Panc1 (cell line): ENCODE data around the gene UCHL3. TPM values are rescaled to one million over a fixed set of nuclear protein-coding genes. Genes with fewer than 3 reads are reported as not detected.

Experiments used
- ATAC-seq: fragments of 200-7000 bp; cut with Tn5 transposase; 2 replicates; pipeline ENCODE4 v1.9.1; 2020; ENCODE audit warnings: mild to moderate bottlenecking, moderate library complexity
- BruUV-seq: library from RNA; stranded (reverse); fragments of 400-500 nt; replicated peaks from 2 replicates; lab custom pipeline; 2021; lab: Mats Ljungman, UMichigan
- CTCF ChIA-PET: fragments of 300-600 bp; sonication (Branson Sonifier 250); formaldehyde crosslinking; loops from one replicate; lab custom pipeline; 2022; ENCODE audit warnings: antibody characterized with exemption; lab: Charles Lee
- POLR2A ChIA-PET: fragments of 300-600 bp; sonication (Branson Sonifier 250); formaldehyde crosslinking; loops from one replicate; lab custom pipeline; 2022; ENCODE audit warnings: antibody characterized with exemption; lab: Charles Lee
- DNase-seq: peaks from one replicate; pipeline ENCODE4 v3.0.0-alpha.2; 2010; ENCODE audit warnings: low read depth, low spot score
- H3K27ac ChIP-seq: 2 replicates; pipeline ENCODE4 v1.5.1; 2011; ENCODE audit warnings: mild to moderate bottlenecking, low read length, inconsistent platforms
- H3K27me3 ChIP-seq: fragments of 200-500 bp; sonication (Bioruptor generic); 2 replicates; pipeline ENCODE4 v1.6.0; 2014; ENCODE audit warnings: low read length, inconsistent platforms; ENCODE audit not compliant: control insufficient read depth, insufficient read depth
- H3K36me3 ChIP-seq: fragments of 200-500 bp; sonication (Bioruptor generic); 2 replicates; pipeline ENCODE4 v1.5.1; 2014; ENCODE audit warnings: inconsistent platforms, mild to moderate bottlenecking, low read length, moderate library complexity; ENCODE audit not compliant: control insufficient read depth, insufficient read depth
- H3K4me1 ChIP-seq: 2 replicates; pipeline ENCODE4 v1.5.1; 2011; ENCODE audit warnings: inconsistent platforms, mild to moderate bottlenecking, low read length, moderate library complexity; ENCODE audit not compliant: control insufficient read depth, insufficient read depth
- H3K4me3 ChIP-seq, 2 experiments: 2 replicates each; pipeline ENCODE4 v1.5.1; 2011 to 2012; ENCODE audit warnings: low read depth in 2 of 2, low read length in 2 of 2, mild to moderate bottlenecking in 2 of 2, inconsistent platforms in 1 of 2, moderate library complexity in 1 of 2
- H3K9me3 ChIP-seq: fragments of 200-500 bp; sonication (Bioruptor generic); 2 replicates; pipeline ENCODE4 v1.5.1; 2014; ENCODE audit warnings: low read depth, mild to moderate bottlenecking, inconsistent platforms, low read length, moderate library complexity; ENCODE audit not compliant: control insufficient read depth, insufficient read depth
- CTCF ChIP-seq: fragments of 450-650 bp; IDR thresholded peaks from 2 replicates; pipeline ENCODE4 v1.5.1; 2017; ENCODE audit warnings: mild to moderate bottlenecking
- POLR2AphosphoS5 ChIP-seq: IDR thresholded peaks from 2 replicates; pipeline ENCODE4 v1.6.1; 2012; ENCODE audit warnings: mild to moderate bottlenecking, low read depth, low read length, moderate library complexity
- SIN3A ChIP-seq: IDR thresholded peaks from 2 replicates; pipeline ENCODE4 v1.6.1; 2012; ENCODE audit warnings: low read depth, mild to moderate bottlenecking, low read length, moderate library complexity, borderline replicate concordance; ENCODE audit not compliant: insufficient read depth
- TCF7L2 ChIP-seq: IDR thresholded peaks from 2 replicates; pipeline ENCODE4 v1.6.1; 2011; ENCODE audit warnings: mild to moderate bottlenecking, low read depth, low read length, inconsistent platforms
- in situ Hi-C: cut with HindIII; loops from 2 replicates; pipeline ENCODE4 v1.10.0; 2016; ENCODE audit warnings: low sequenced_read_pairs, low pct_unique_long_range_greater_than_20kb
- intact Hi-C: fragments of 100-400 bp; cut with micrococcal nuclease; formaldehyde crosslinking; loops from one replicate; pipeline ENCODE4 v1.10.0; 2022; ENCODE audit not compliant: unreplicated experiment
- total RNA-seq: library from RNA; stranded (reverse); gene quantifications from one replicate; pipeline ENCODE4 v1.2.1, GENCODE V29; 2021; ENCODE audit not compliant: unreplicated experiment
- TF ChIP-seq, protein P1 (sequence below), 2 experiments: IDR thresholded peaks; 2 replicates each; pipeline ENCODE4 v1.6.1; 2011 to 2012; ENCODE audit warnings: low read depth in 2 of 2, control low read depth in 1 of 2, low read length in 1 of 2, mild to moderate bottlenecking in 1 of 2, moderate library complexity in 1 of 2; ENCODE audit not compliant: insufficient read depth in 1 of 2

The UCHL3 gene
- total RNA-seq, 1 experiment from 2014 or later, result 29.3 TPM

GRCh38 chr13:75508002-75508548 is 41.5 kb upstream of the UCHL3 start:
- Histone ChIP-seq H3K27me3 (no peaks in the 10 kb centered on the region), H3K4me1 (no peaks in the 10 kb centered on the region), H3K36me3 (no peaks in the 10 kb centered on the region), H3K9me3 (no peaks in the 10 kb centered on the region), H3K27ac (no peak overlapping the region), H3K4me3 (no peak overlapping the region)
- POLR2A ChIA-PET, result no interaction called here
- BruUV-seq, result no TSS peak
- no peak for ATAC-seq
- intact Hi-C loops (no loop called here), in situ Hi-C loops (no loop called here)
- no peak for DNase-seq
- TF ChIP-seq, protein P1, sequence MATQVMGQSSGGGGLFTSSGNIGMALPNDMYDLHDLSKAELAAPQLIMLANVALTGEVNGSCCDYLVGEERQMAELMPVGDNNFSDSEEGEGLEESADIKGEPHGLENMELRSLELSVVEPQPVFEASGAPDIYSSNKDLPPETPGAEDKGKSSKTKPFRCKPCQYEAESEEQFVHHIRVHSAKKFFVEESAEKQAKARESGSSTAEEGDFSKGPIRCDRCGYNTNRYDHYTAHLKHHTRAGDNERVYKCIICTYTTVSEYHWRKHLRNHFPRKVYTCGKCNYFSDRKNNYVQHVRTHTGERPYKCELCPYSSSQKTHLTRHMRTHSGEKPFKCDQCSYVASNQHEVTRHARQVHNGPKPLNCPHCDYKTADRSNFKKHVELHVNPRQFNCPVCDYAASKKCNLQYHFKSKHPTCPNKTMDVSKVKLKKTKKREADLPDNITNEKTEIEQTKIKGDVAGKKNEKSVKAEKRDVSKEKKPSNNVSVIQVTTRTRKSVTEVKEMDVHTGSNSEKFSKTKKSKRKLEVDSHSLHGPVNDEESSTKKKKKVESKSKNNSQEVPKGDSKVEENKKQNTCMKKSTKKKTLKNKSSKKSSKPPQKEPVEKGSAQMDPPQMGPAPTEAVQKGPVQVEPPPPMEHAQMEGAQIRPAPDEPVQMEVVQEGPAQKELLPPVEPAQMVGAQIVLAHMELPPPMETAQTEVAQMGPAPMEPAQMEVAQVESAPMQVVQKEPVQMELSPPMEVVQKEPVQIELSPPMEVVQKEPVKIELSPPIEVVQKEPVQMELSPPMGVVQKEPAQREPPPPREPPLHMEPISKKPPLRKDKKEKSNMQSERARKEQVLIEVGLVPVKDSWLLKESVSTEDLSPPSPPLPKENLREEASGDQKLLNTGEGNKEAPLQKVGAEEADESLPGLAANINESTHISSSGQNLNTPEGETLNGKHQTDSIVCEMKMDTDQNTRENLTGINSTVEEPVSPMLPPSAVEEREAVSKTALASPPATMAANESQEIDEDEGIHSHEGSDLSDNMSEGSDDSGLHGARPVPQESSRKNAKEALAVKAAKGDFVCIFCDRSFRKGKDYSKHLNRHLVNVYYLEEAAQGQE (IDR thresholded peaks at IDR 0.05; ENCODE audit: insufficient read depth in 1 of 2, low read depth in 2 of 2, low read length in 1 of 2), result no peak
- TF ChIP-seq POLR2AphosphoS5, result no peak
- no peak for TF ChIP-seq CTCF
- no peak for TF ChIP-seq TCF7L2
- no peak for TF ChIP-seq SIN3A
- CTCF ChIA-PET, result no interaction called here

DNA sequence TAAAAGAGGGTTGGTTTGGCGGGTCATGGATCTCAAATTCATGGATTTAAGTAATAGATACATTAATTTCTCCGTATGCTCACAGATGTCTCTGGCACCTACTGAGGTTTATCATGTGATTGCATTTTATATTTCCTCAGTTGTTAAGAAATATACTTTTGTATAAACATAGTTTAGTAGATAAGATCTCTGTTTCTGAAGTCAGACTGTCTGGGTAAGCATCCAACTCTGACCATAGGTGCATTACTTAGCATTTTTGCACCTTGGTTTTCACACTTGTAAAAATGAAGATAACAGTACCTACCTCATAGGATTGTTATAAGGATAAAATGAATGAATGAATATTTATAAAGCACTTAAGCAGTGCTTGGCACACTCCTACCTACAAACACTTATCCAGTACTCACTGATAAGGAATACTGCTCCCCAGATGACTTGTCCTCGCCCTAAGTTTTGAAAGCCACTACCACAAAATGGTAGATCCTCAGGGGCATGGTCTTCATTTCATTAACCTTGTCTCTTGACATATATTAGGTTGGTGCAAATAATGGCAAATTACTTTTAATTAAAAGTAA is 38.5 kb upstream of the UCHL3 start:
- Histone ChIP-seq H3K27me3 (no peaks in the 10 kb centered on the region), H3K27ac (no peak overlapping the region), H3K9me3 (no peaks in the 10 kb centered on the region), H3K4me1 (no peaks in the 10 kb centered on the region), H3K4me3 (no peak overlapping the region), H3K36me3 (no peaks in the 10 kb centered on the region)
- TF ChIP-seq SIN3A, result no peak
- TF ChIP-seq, protein P1 (IDR thresholded peaks at IDR 0.05; ENCODE audit: insufficient read depth in 1 of 2, low read depth in 2 of 2, low read length in 1 of 2), result no peak
- ATAC-seq (no peak), DNase-seq (no peak)
- in situ Hi-C loops (no loop called here), intact Hi-C loops (no loop called here)
- ChIA-PET CTCF (no interaction called here), POLR2A (no interaction called here)
- no TSS peak for BruUV-seq
